K562 (cell line): ENCODE results near the gene NTF4. TPM values are rescaled to one million over a fixed set of nuclear protein-coding genes. Genes with fewer than 3 reads are reported as not detected.

Source experiments
- ATAC-seq: fragments of 200-7000 bp; cut with Tn5 transposase; 3 replicates; pipeline ENCODE4 v1.9.1; 2020; ENCODE audit warnings: moderate library complexity
- BruUV-seq: library from RNA; stranded (reverse); fragments of 400-500 nt; replicated peaks from 2 replicates; lab custom pipeline; 2021; lab: Mats Ljungman, UMichigan
- CTCF ChIA-PET: fragments of 300-600 bp; formaldehyde crosslinking; extraction: SDS; loops from one replicate; lab custom pipeline; 2021; ENCODE audit warnings: low intra/inter-chr PET ratio; lab: Yijun Ruan, JAX
- POLR2A ChIA-PET: fragments of 300-600, 350-650 bp; sonication (Branson Sonifier 250); formaldehyde crosslinking; extraction: SDS; loops from one replicate; lab custom pipeline; 2021; ENCODE audit warnings: antibody characterized with exemption, inconsistent platforms; lab: Yijun Ruan, JAX
- DNase-seq, 4 experiments: peaks; one replicate each; pipeline versions ENCODE4 v3.0.0 to v3.0.0-alpha.2; 2011 to 2018; ENCODE audit warnings: low spot score in 3 of 4, mixed read lengths in 3 of 4; ENCODE audit errors: extremely low read depth in 1 of 4
- FAIRE-seq: peaks from 2 replicates; lab custom pipeline; 2011; peaks lifted over from hg19 to GRCh38; lab: Jason Lieb, UNC
- H2AFZ ChIP-seq: 2 replicates; pipeline ENCODE4 v1.6.0; 2011; ENCODE audit warnings: low read depth, low read length, control low read depth, inconsistent platforms
- H3K27ac ChIP-seq: fragments of 200-600 bp; 3 replicates; pipeline ENCODE4 v1.8.0; 2011; ENCODE audit warnings: low read depth, mild to moderate bottlenecking, control low read depth, inconsistent platforms, low read length, moderate library complexity, mixed read lengths; ENCODE audit errors: extremely low read depth
- H3K27me3 ChIP-seq, 2 experiments: fragments of 300-600 bp in 1 of 2; 2 replicates in 1 of 2; 3 replicates in 1 of 2; pipeline versions ENCODE4 v1.6.0 to v1.8.0; 2011; ENCODE audit warnings: inconsistent platforms in 2 of 2, low read length in 2 of 2, mild to moderate bottlenecking in 1 of 2, mixed read lengths in 1 of 2, moderate library complexity in 1 of 2; ENCODE audit not compliant: control insufficient read depth in 2 of 2, insufficient read depth in 2 of 2
- H3K36me3 ChIP-seq: fragments of 300-600 bp; 3 replicates; pipeline ENCODE4 v1.8.0; 2011; ENCODE audit warnings: mild to moderate bottlenecking, low read length, inconsistent platforms; ENCODE audit not compliant: control insufficient read depth, insufficient read depth
- H3K4me1 ChIP-seq, 2 experiments: fragments of 200-600 bp in 1 of 2; replicated peaks in 1 of 2; 2 replicates in 1 of 2; 3 replicates in 1 of 2; pipeline versions ENCODE4 v1.5.1 to v1.8.0; 2011; ENCODE audit warnings: inconsistent platforms in 2 of 2, low read length in 2 of 2, mild to moderate bottlenecking in 1 of 2, mixed read lengths in 1 of 2, moderate library complexity in 1 of 2; ENCODE audit not compliant: control insufficient read depth in 2 of 2, insufficient read depth in 2 of 2
- H3K4me2 ChIP-seq: 2 replicates; pipeline ENCODE4 v1.6.1; 2011; ENCODE audit warnings: low read length, control low read depth, inconsistent platforms, mixed read lengths; ENCODE audit not compliant: insufficient read depth
- H3K4me3 ChIP-seq: fragments of 200-600 bp; sonication (generic), shearing (Covaris generic); 2 replicates; pipeline ENCODE4 v1.5.1; 2016; ENCODE audit warnings: control low read depth, inconsistent platforms
- H3K79me2 ChIP-seq: fragments of 200-600 bp; 3 replicates; pipeline ENCODE4 v1.8.0; 2011; ENCODE audit warnings: low read length, inconsistent platforms; ENCODE audit not compliant: control insufficient read depth, insufficient read depth
- H3K9ac ChIP-seq, 2 experiments: 2 replicates each; pipeline versions ENCODE4 v1.6.0 to v1.6.1; 2011; ENCODE audit warnings: low read depth in 2 of 2, low read length in 2 of 2, control low read depth in 1 of 2, inconsistent platforms in 1 of 2, mild to moderate bottlenecking in 1 of 2, mixed read lengths in 1 of 2; ENCODE audit not compliant: insufficient read depth in 1 of 2
- H3K9me1 ChIP-seq: one replicate; pipeline ENCODE4 v1.6.0; 2011; ENCODE audit warnings: inconsistent platforms, mild to moderate bottlenecking, low read length, moderate library complexity; ENCODE audit not compliant: control insufficient read depth, insufficient read depth
- H3K9me3 ChIP-seq: replicated peaks from 2 replicates; pipeline ENCODE4 v1.5.1; 2011; ENCODE audit warnings: low read depth, low read length, inconsistent platforms; ENCODE audit not compliant: control insufficient read depth, insufficient read depth
- H4K20me1 ChIP-seq: replicated peaks from 2 replicates; pipeline ENCODE4 v1.6.1; 2011; ENCODE audit warnings: low read length, inconsistent platforms, mixed read lengths; ENCODE audit not compliant: control insufficient read depth, insufficient read depth
- BRF1 ChIP-seq: IDR thresholded peaks from 3 replicates; pipeline ENCODE4 v1.6.1; 2011; ENCODE audit warnings: borderline replicate concordance, mild to moderate bottlenecking; ENCODE audit not compliant: insufficient read length; ENCODE audit errors: extremely low read depth
- CBX2 ChIP-seq: fragments of 200-600 bp; sonication (generic); IDR thresholded peaks from one replicate; pipeline ENCODE4 v1.6.1; 2012; ENCODE audit warnings: mild to moderate bottlenecking, low read length, inconsistent platforms; ENCODE audit not compliant: insufficient read depth, poor library complexity, severe bottlenecking
- EGR1 ChIP-seq: fragments of 450-650 bp; conservative IDR thresholded peaks from 2 replicates; pipeline ENCODE4 v1.6.1; 2017; ENCODE audit warnings: mild to moderate bottlenecking
- KDM1A ChIP-seq, 2 experiments: fragments of 450-650 bp; IDR thresholded peaks; 2 replicates each; pipeline ENCODE4 v1.6.1; 2016; ENCODE audit warnings: mild to moderate bottlenecking in 2 of 2
- WGBS: fragments of 100-300 bp; shearing (Covaris generic); methylation state at CpG from one replicate; pipeline ENCODE4 v1.1.6; 2016; ENCODE audit warnings: low coverage, mixed read lengths; ENCODE audit not compliant: insufficient coverage; ENCODE audit errors: missing lambda C conversion rate; 5-methylcytosine and 5-hydroxymethylcytosine counted together
- in situ Hi-C: fragments of 300-500 bp; cut with MboI; formaldehyde crosslinking; loops from 4 replicates; pipeline ENCODE4 v1.15.0; 2018; ENCODE audit warnings: inconsistent platforms, mixed read lengths
- intact Hi-C: fragments of 100-400 bp; cut with micrococcal nuclease; formaldehyde crosslinking; loops from 2 replicates; pipeline ENCODE4 v1.14.2; 2022
- polyA plus RNA-seq, 8 experiments: library from polyadenylated mRNA; depleted of rRNA in 4 of 8; stranded (reverse) in 5 of 8; unstranded in 3 of 8; fragments of >200 nt; fragmentation: Nextera tagmentation in 2 of 8; fragmentation: Illumina TruSeq in 1 of 8; extraction: Ambion mirVana in 2 of 8; extraction: Trizol in 1 of 8; gene quantifications; 2 replicates each; pipeline versions ENCODE4 v1.2.1 to v1.2.3, GENCODE V29; 2011 to 2014; ENCODE audit warnings: inconsistent platforms in 1 of 8, missing spikeins in 1 of 8
- total RNA-seq, 7 experiments: library from RNA; depleted of rRNA in 6 of 7; stranded (reverse); fragments of >200 nt in 6 of 7; fragmentation: Illumina TruSeq in 2 of 7; extraction: Trizol in 2 of 7; gene quantifications; 2 replicates each; pipeline versions ENCODE4 v1.2.1 to v1.2.3, GENCODE V29; 2011 to 2021; ENCODE audit warnings: low replicate concordance in 1 of 7

Gene NTF4
- total and polyA plus RNA-seq, 9 of the 15 experiments (the other 6 are each of a cell fraction or from before 2014, with no cell fraction given): not detected

- H3K9me1 ChIP-seq: no peaks in the 10 kb centered on the region
- H3K36me3 ChIP-seq: no peaks in the 10 kb centered on the region
- FAIRE-seq (no peak), ATAC-seq (no peak), DNase-seq (peak in 1 of 4 experiments; percentile 20)
- H3K4me3 ChIP-seq: no peak overlapping the region
- TF ChIP-seq BRF1 (no peak), EGR1 (peak; percentile 61)
- H3K9ac ChIP-seq: peak overlapping the region in 1 of 2 experiments; percentile 45; a peak in 2 of 4 replicates
- peaks cover 4% of the 10 kb centered on the region; the same call in 1 of the 2 replicates for H4K20me1 ChIP-seq
- H2AFZ ChIP-seq: no peak overlapping the region
- CTCF ChIA-PET: no interaction called here
- no peaks in the 10 kb centered on the region for H3K79me2 ChIP-seq
- 4% methylated on average over 23 of the region's 25 CpGs for WGBS
- peaks cover 2 to 42% of the 10 kb centered on the region in 2 experiments; a peak in 4 of 5 replicates for H3K4me1 ChIP-seq
- BruUV-seq: no TSS peak
- no peak overlapping the region for H3K27ac ChIP-seq
- H3K27me3 ChIP-seq: peaks cover 22 to 61% of the 10 kb centered on the region in 2 experiments; a peak in 3 of 5 replicates
- no peak overlapping the region for H3K4me2 ChIP-seq
- intact Hi-C loops: no loop called here
- POLR2A ChIA-PET: interaction anchor here (1.4 kb wide), 1 partner anchor 8 kb away, joined by 4 read pairs; no protein-coding TSS in a partner anchor
- in situ Hi-C loops: no loop called here
- H3K9me3 ChIP-seq: no peaks in the 10 kb centered on the region
These were observed 3.2 kb downstream of the NTF4 start for GRCh38 chr19:49061445-49061844.

DNA sequence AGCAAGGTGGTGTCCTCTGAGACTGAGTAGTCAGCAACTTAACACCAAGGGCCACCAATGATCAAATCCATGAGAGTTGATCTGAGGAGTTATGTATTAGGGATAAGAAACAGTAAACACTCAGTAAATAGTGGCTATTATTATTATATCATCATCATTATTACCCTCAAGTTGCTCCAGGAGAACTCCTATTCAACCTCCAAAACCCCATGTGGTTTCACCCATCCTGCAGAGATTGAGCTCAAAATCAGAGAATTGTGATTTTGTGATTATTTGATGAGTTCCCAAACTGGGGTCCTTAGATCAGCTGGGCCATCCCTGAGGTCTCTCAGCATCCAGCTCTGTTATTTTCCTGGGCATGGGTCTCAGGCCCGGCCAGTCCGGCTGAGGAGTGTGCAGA lies 3.6 kb downstream of the NTF4 start:
- CTCF ChIA-PET: no interaction called here

More for the DNA sequence above, 3.6 kb downstream of the NTF4 start:
- Histone ChIP-seq H3K36me3 (no peaks in the 10 kb centered on the region), H3K4me3 (no peak overlapping the region), H3K9me3 (no peaks in the 10 kb centered on the region), H3K4me2 (no peak overlapping the region), H3K4me1 (peaks cover 2 to 46% of the 10 kb centered on the region in 2 experiments; a peak in 4 of 5 replicates), H2AFZ (no peak overlapping the region), H4K20me1 (peaks cover 4% of the 10 kb centered on the region; the same call in 1 of the 2 replicates), H3K27ac (no peak overlapping the region), H3K79me2 (no peaks in the 10 kb centered on the region), H3K9me1 (no peaks in the 10 kb centered on the region), H3K9ac (no peak overlapping the region), H3K27me3 (peaks cover 19 to 61% of the 10 kb centered on the region in 2 experiments; a peak in 3 of 5 replicates)
- FAIRE-seq (no peak), DNase-seq (no peak), ATAC-seq (no peak)
- TF ChIP-seq KDM1A (IDR thresholded peaks at IDR 0.05): peak; percentile 11 to 38; a peak in 1 of 4 replicates
- no peak for TF ChIP-seq CBX2
- intact Hi-C loops: no loop called here
- BruUV-seq: no TSS peak
- WGBS: 12% methylated on average over 2 of the region's 2 CpGs
- POLR2A ChIA-PET: interaction anchor here (0.6 to 1.4 kb wide), 2 partner anchors 9 to 395 kb away, joined by 3 to 4 read pairs; no protein-coding TSS in a partner anchor
- in situ Hi-C loops: no loop called here
